Fibroblast of the aortic adventitia (primary cell): ENCODE measurements around the gene KCNQ1. TPM values are rescaled to one million over a fixed set of nuclear protein-coding genes. Genes with fewer than 3 reads are reported as not detected.

Experiments
- DNase-seq: peaks from one replicate; pipeline ENCODE4 v3.0.0-alpha.2; 2010; ENCODE audit warnings: low read depth
- H3K4me3 ChIP-seq: 2 replicates; pipeline ENCODE4 v1.5.1; 2011; ENCODE audit warnings: low read depth, mild to moderate bottlenecking, control low read depth, low read length, moderate library complexity
- CTCF ChIP-seq: IDR thresholded peaks from 2 replicates; pipeline ENCODE4 v1.5.1; 2011; ENCODE audit warnings: mild to moderate bottlenecking, low read length, control low read depth, inconsistent platforms; ENCODE audit not compliant: insufficient read depth
- total RNA-seq: library from RNA; depleted of rRNA; stranded (reverse); fragments of >200 nt; gene quantifications from 2 replicates; pipeline ENCODE4 v1.2.3, GENCODE V29; 2012; ENCODE audit warnings: low replicate concordance

KCNQ1 gene
- total RNA-seq, 1 donor: not detected

GRCh38 chr11:2460540-2461252 lies 15.9 kb downstream of the KCNQ1 start:
- H3K4me3 ChIP-seq: no peak overlapping the region
- no peak for DNase-seq
- no peak for TF ChIP-seq CTCF

GRCh38 chr11:2461253-2461955 lies 16.6 kb downstream of the KCNQ1 start:
- no peak for DNase-seq
- no peak for TF ChIP-seq CTCF
- H3K4me3 ChIP-seq: no peak overlapping the region

- no peak overlapping the region for H3K4me3 ChIP-seq
- TF ChIP-seq CTCF: no peak
- no peak for DNase-seq
These were observed 17.2 kb downstream of the KCNQ1 start for GRCh38 chr11:2461956-2462542.

GRCh38 chr11:2462543-2462985 lies 17.8 kb downstream of the KCNQ1 start:
- H3K4me3 ChIP-seq: no peak overlapping the region
- TF ChIP-seq CTCF: no peak
- no peak for DNase-seq

- no peak overlapping the region for H3K4me3 ChIP-seq
- no peak for DNase-seq
- no peak for TF ChIP-seq CTCF
These were observed 18.4 kb downstream of the KCNQ1 start for GRCh38 chr11:2462986-2463765.

- no peak for TF ChIP-seq CTCF
- no peak overlapping the region for H3K4me3 ChIP-seq
- DNase-seq: no peak
These were observed 19.0 kb downstream of the KCNQ1 start for GRCh38 chr11:2463766-2464277.
